ENCODE results near the gene PSAT1.
A peak's percentile ranks its signal among the peaks of the same experiment; 100 is the strongest.
"Not testable (repeated sequence)": the region's sequence is repeated elsewhere in the genome, so short reads cannot be mapped to it uniquely, and the experiment has no call there.

PSAT1 gene

DNA sequence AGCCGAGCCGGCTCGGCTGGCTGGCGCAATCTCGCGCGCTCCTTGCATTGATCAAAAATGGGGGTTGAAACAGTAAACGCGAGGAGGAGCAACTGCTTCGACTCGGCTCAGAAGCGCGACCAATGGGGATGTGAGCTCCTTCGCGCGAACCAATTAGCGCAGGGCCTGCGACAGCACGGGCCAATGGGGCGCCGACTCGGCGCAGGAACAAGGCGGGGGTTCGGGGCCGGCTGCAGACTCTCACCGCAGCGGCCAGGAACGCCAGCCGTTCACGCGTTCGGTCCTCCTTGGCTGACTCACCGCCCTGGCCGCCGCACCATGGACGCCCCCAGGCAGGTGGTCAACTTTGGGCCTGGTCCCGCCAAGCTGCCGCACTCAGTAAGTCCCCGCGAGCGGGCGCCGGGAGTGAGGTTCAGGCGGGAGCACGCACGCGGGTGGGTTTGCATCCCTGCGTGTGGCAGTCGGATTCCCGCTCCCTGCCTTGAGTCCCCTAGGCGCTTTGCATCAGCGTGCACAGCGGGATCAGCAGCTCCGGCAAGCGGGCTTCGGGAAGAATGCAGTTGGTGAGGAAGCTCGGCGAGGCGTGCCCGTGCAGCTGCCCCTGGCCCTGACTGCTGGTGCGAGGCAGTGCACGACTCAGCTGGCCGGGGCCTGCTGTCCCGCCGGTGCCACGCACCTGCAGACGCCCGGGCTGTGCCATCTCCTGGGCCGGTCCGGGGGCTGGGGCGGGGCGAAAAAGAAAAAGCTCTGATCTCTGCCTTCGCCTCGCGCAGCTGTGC is at the start of gene PSAT1:
Gene PSAT1 (plus strand): TSS at position 233 of the 779 bp plus-strand sequence. CDS start 86 bp downstream, at position 319.
- DNase-seq (ENCODE audit: low spot score), result peak; percentile 85

DNA sequence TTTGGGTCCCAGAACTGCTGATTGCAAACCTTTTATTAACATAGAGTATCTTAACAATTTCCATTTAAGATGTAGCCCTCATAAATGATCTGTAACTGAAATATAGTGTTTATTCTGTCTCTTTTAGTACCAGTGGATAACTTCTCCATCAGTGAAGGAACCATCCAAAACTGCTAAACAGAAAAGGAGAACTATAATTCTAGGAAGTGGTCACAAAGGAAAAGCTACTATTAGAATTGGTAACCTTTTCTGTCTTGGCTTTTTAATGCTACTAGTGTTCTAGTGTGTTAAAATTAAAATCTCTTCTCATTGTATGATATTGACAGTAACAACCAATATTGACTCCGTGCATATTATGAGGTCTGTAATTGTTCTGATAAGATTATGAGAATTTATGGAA is 48.3 kb upstream of the PSAT1 start:
- no peak for DNase-seq (ENCODE audit: low spot score)

DNA sequence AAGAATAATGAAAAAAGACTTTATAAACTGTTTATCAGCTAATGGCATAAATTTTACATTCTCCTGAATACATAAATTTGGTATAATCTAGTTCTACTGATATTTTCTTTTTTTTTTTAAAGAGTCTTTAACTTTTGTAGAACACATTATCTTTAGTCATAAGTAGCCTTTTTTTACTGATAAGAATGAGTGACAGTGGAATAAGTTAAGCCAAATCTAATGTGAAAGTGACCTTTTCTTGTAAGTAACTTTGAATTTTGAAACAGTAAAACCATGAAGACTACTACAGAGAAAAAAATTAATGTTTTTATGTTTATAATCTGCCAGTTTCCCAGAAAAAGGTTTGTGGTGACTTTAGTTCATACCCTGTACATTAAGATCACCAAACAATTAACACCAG is 47.4 kb upstream of the PSAT1 start:
- no peak for DNase-seq (ENCODE audit: low spot score)

DNA sequence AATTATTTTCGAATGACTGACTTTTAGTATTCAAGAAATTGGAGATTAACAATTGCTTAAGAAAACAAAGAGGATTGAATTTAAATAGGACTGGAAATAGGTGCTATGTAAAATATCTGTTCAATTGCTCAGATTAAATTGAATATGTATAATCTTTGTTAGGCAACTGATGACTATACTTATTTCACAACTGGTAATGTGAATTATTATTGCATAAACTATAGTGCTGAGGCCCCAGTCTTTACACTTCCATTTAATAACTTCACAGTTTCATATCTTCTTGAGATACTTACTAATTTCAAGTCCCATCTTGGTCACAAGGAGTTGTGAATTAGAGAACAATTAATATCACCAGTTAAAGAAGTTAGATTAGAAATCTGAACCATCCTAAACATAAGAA is 44.3 kb upstream of the PSAT1 start:
- DNase-seq (ENCODE audit: low spot score), result no peak

DNA sequence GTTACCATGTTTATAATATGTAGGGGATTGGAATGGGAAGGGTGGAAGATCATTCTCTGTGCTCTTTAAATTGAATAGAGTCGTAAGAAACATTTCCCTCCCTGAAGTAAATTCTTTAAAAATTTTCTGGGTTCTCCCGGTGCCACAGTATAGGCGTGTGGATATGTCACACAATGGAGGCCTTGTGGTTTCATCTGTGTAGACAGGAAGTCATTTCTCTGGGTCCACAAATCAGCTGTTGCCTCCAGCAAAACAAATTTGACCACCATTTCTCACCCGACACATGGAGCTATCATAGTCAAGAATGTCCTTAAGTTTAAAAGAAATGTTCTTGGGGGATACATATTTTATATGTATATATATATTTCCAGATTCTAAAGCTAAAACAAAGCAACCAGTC is 43.6 kb upstream of the PSAT1 start:
- DNase-seq (ENCODE audit: low spot score), result no peak

DNA sequence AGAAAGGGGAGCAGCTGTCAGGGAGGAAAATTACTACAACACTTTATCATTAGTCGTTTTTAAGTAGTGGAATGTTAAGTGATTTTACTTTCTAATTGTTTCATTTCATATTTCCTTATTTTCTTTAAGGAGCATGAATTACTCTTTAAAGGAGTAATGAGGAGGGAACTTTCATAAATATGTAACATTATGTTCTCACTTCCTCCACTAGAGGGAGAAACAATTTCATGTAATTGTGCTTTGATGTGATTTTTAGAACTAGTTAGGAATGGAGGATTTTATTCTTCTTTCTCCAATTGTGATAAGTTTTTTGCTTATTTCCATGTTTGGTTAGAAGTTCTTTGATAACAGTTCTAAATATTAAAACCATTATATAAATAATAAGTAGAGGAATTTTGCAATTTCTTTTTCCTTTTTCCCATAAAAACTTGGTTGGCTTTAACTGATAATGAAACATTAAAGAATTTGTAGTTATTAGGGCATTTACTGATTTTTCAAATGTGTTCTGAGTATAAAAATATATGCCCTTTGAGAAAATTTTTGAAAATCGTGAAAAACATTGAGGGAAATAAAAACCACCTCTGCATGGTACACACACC is 35.4 kb upstream of the PSAT1 start:
- DNase-seq (ENCODE audit: low spot score), result peak; percentile 48

DNA sequence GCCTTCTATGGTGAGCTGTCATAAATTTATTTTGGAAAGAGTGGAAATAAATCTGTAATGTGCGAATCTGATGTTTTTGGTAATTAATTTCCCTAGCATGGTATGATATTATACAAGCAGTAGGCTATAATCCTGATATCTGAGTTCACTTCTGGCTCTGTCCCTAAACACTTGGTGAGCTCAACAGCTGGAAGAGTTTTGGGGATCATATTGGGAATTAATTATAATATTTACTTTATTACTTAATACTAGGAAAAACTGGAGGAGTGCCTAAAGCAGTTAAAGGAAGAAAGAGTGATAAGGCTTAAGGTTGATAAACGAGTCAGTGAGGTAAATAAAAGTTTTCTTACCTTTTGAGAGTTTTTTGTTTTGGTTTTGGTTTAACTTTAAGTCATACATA is 34.3 kb upstream of the PSAT1 start:
- no peak for DNase-seq (ENCODE audit: low spot score)

DNA sequence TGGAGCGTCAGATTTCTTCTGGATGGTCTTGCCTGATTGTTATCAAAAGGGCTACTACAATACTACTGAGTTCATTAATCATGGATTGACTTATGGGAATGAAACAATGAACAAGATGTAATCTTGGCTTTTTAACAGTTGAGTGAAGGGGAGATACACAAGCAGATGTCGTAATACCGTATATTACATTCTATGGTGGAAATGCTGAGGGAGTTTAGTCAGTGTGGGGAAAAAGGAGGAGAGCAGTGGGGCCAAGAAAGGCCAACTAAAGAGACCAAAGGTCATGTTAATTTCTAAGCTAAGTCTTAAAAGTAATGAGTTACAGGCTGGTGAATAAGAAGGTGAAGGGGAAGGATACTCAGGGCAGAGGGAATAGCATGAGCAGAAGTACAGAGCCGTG is 29.0 kb upstream of the PSAT1 start:
- no peak for DNase-seq (ENCODE audit: low spot score)

DNA sequence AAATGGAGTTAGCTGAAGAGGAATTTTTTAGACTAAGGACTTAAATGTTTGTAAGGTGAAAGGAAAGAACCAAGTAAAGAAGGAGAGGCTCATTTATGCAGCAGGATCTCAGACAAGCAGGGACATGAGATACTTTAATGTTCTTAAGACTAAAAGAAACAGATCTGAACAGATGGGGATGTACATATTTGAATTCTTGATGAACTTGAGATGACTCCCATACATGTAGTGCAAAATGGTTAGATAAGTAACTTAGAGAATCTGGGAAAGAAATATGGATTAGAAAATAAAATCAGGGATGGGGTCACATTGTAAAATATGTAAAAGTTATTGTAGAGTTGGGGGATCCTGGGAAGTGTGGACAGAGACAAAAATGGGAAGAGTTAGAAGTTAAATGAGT is 27.1 kb upstream of the PSAT1 start:
- no peak for DNase-seq (ENCODE audit: low spot score)

DNA sequence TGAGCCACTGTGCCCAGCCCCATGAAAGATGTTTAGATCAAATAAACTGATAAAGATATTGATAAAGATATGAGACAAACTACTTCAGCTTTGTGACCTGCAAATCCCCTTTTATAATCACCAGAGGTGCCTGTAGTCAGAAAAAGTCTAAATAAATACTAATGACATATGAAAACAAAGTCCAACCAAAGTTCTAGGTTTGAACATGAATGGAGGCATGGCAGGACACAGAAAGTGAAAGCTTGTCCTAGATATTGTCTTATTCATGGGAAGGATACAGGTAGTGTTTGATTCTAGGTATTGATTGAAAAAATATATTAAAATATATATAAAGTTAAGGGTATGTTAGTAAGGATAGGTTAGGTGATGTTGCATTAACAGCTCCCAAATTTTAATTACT is 24.6 kb upstream of the PSAT1 start:
- DNase-seq (ENCODE audit: low spot score), result no peak

DNA sequence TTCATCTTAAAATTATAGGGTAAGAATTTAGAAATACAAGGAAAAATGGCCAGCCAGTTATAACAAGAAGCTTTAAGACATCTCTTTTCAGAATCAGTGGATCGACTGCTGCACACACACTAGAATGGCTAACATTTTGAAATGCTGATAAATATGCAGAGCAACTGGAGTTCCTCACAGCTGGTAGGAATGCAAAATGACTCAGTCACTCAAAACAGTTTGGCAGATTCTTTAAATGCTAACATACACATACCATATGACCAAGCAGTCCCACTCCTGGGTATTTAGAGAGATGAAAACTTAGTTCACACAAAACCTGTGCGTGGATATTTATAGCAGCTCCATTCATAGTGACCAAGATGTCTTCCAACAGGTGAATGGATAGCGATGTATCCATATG is 23.2 kb upstream of the PSAT1 start:
- DNase-seq (ENCODE audit: low spot score), result no peak

DNA sequence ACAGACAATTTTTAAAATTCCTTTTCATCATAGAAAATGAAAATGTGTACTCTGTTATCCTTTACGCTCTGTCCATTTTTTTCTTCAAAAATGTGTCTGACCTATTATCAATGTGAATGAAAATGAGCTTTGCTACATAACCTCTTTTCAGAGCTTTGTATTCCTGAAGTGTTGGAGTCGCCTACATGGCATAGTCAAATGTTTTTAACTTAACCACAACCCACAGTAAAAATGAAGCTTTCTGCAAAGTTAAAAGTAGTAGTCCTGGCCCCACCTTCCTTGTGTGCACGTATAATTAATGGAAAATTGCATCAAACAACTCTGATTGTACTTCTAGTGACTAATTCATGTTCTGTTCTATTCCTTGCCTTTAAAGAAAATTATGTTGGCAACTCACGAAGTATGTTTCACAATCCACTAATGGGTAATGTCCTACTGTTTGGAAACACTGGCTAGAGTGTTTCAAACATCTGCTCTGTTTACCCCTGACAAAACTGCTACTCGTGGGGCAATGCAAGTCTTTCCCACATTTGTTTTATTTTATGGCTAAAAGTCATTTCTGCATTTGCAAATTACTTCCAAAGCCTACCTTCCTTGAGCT is 18.6 kb upstream of the PSAT1 start:
- no peak for DNase-seq (ENCODE audit: low spot score)

DNA sequence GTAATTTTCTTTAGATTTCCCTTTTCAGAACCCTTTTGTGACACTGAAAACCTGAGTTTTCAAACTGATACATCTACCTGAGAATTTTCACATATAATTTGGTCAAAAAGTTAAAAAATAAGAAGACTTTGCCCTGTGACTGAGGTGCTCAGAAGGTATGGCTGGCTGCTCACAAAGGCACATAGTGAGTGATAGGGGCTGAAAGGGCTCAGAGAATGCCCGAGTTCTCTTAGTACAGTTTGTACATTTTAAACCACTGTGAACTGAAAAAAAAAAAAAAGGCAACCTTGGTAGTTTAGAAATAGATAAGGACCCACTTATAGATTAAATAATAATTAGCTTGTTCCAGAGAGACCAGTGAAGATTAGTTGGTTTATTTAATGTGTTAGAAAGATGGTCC is 18.1 kb upstream of the PSAT1 start:
- DNase-seq (ENCODE audit: low spot score), result no peak

DNA sequence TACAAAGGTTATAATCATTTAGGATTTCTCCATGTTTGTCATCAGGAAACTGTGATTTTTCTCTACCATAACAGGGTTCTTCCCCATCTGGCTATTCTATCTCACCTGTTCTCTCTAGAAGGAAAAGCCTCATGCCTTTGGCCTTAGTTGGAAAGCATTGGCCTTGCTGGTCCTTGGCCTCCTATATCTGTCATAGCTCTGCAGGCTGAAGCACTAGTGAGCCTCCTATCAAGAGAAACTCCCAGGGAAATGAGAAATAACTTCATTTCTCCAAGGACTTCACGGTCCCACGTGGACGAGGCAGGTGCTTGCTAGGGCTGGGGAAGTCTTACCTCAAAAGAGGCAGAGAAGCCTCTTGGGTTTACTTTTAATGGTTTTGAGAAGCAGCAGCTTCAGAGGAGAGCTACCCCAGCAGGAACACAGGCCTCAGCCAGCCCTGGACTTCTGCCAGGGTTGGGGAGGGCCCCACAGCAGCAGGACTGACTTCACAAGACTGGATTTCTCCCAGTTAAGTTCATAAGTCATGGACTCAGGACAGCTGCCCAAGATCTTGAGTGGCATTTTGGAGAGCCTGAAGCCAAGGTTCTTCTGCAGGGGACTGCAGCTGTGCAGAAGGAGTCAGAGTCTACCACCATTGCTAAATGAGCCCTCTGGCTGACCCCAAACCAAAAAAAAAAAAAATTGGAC is 15.8 kb upstream of the PSAT1 start:
- DNase-seq (ENCODE audit: low spot score), result no peak

DNA sequence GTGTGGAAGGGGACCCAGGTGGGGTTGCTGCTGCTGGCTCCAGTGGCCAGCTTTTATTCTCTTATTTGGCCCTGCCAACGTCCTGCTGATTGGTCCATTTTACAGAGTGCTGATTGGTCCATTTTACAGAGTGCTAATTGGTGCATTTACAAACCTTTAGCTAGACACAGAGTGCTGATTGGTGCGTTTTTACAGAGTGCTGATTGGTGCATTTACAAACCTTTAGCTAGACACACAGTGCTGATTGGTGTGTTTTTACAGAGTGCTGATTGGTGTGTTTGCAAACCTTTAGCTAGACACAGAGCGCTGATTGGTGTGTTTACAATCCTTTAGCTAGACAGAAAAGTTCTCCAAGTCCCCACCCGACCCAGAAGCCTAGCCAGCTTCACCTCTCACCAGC is 12.7 kb upstream of the PSAT1 start:
- DNase-seq (ENCODE audit: low spot score), result not testable (repeated sequence)

DNA sequence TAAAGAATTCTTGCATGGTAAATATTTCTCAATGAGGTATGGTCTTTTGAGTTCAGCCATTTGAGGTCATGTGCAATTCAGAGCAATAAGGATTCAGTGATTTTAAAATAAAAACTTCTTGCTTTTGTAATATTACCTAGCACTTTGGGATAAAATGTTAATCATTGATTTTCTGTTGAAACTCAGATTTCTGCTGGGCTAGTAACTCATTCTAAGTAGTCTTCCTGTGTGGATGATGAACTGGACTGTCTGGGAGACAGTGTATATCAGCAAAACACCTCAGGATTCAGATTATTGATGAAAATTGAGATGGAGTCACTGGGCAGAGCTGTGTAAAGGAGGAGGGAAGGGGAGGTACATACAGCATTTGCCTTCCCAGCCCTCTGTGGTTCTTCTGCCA is 10.8 kb upstream of the PSAT1 start:
- no peak for DNase-seq (ENCODE audit: low spot score)

DNA sequence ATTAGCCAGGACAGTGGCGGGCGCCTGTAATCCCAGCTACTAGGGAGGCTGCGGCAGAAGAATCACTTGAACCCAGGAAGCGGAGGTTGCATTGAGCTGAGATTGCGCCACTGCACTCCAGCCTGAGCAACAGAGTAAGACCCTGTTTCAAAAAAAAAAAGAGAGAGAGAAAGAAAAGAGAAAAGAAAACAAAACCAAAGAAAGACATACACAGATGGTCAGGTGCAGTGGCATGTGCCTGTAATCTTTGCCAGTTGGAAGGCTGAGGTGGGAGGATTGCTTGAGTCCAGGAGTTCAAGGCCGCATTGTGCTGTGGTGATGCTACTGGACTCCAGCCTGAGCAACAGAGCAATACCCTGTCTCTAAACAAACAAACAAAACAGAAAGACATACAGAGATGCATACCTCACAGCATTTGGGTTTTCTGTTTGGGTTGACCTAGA is 10.0 kb upstream of the PSAT1 start:
- no peak for DNase-seq (ENCODE audit: low spot score)

DNA sequence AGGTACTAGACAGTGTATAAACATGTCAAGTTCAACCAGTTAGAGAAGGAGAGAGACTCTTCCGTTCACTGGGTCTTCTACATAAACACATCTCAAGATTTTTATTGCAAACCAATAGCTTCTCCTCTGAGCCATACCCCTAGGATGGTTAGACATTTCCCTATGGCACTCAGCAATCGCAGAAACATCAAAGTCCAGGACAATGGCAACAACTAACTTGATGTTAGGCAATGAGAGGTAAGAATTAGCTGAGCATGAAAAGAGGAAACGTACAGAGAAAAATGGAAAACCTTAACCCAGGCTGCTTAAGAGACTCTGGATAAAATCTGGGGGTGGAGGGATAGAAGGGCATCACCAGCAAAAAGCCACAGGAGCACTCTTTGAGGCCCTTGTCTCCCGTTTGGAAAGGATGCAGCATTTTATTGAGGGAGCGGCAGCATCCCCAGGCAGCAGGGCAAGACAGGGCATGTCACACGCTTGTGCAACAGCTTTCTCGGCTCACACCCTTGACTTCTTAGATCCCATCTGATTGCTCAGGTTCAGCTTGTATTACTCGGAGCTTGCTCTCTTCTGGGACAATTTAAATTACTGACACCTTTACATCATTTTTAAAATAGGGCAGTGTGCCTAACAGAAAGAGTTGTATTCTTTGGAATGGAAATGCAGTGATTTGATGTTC is 8.6 kb upstream of the PSAT1 start:
- DNase-seq (ENCODE audit: low spot score), result no peak

DNA sequence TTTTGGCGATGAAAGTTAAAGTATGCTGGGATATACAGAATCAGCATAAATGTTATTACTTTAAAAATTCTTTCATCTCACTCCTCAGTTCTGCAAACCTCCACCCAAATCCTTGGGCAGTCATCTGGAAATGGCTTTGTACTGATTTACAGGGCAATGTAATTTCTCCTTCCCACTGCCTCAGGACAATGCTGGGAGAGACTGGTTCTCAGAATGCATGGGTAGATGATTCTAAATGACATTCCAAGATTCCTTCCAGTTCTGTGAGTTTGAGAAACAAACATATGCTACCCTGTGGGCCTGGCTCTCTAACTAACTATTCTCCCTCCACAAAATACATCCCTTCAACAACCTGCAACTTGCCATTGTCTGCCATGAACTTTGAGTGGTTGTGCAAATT is 7.5 kb upstream of the PSAT1 start:
- DNase-seq (ENCODE audit: low spot score), result no peak

DNA sequence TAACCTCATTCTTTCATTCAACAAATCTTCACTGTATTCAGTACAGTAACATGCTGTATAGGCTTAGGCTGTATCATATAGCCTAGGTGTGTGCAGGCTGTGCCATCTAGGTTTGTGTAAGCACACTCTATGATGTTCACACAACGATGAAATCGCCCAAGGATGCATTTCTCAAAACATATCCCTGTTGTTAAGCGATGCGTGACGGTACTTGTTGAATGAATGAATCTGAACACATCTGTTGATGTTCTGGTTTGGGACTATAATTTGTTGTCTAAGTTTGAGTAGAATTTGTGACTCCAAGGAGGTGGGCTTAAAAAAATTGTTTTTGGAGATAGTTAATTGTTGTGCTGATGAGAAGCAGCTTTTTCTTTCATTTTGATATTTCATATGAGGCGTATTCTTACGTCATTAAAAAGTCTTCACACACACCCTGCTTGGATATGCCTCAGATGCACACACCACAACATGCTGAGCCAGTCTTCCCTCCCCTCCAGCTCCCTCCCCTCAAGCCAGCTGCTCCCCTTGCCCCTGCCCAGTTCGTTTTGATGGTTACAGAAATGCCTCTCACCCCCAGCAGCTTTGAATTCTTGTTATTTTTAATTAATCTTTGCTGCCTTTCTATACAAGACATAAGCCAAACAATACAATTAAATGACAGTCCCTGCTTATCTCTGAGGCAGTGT is 5.5 kb upstream of the PSAT1 start:
- DNase-seq (ENCODE audit: low spot score), result no peak

DNA sequence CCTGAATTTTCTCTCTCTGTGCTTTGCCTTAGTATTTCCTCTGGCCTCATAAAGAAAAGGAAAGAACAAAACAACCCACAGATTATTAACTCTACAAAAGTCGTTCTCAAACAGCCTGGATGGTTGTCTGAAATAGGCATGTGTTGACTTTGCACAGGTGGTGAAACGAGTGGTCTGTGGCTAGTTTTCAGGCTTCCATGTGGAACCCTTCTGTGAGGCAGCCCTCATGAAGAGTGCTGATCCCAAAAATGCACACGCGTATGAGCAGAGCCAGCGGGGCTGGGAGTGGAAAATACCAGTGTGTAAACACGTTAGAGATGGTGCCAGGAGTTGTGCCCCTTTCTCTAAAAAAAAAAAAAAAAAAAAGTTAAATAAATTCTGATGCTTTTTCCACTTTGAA is 4.9 kb upstream of the PSAT1 start:
- no peak for DNase-seq (ENCODE audit: low spot score)
